SK-N-SH (cell line): ENCODE results near the gene ARMC7. TPM values are rescaled to one million over a fixed set of nuclear protein-coding genes. Genes with fewer than 3 reads are reported as not detected.

Experiments used
- CTCF ChIA-PET: fragments of 300-600, 350-600 bp; formaldehyde crosslinking; extraction: SDS; loops from one replicate; lab custom pipeline; 2021; lab: Yijun Ruan, JAX
- POLR2A ChIA-PET: fragments of 350-600 bp; sonication (Branson Sonifier 250); formaldehyde crosslinking; extraction: SDS; loops from one replicate; lab custom pipeline; 2020; ENCODE audit warnings: antibody characterized with exemption, inconsistent platforms; lab: Yijun Ruan, JAX
- DNase-seq: peaks from one replicate; pipeline ENCODE4 v3.0.0; 2012
- H2AFZ ChIP-seq: fragments of 200-600 bp; sonication (generic); 2 replicates; pipeline ENCODE4 v1.8.1; 2016; ENCODE audit warnings: antibody characterized with exemption, mild to moderate bottlenecking, low read depth
- H3F3A ChIP-seq: fragments of 200-600 bp; sonication (generic); replicated peaks from 2 replicates; pipeline ENCODE3; 2016; ENCODE audit warnings: antibody characterized with exemption, mild to moderate bottlenecking; ENCODE audit not compliant: insufficient read depth
- H3K27ac ChIP-seq, 2 experiments: fragments of 200-500 bp in 1 of 2; fragments of 200-600 bp in 1 of 2; sonication (Bioruptor generic) in 1 of 2; sonication (generic), shearing (Covaris generic) in 1 of 2; 2 replicates each; pipeline versions ENCODE4 v1.5.1 to v1.6.1; 2014 to 2016; ENCODE audit warnings: low read depth in 2 of 2, inconsistent platforms in 1 of 2, low read length in 1 of 2, mild to moderate bottlenecking in 1 of 2, mixed read lengths in 1 of 2
- H3K27me3 ChIP-seq: fragments of 200-600 bp; sonication (generic), shearing (Covaris generic); 2 replicates; pipeline ENCODE4 v1.6.1; 2016; ENCODE audit warnings: mixed run types; ENCODE audit not compliant: insufficient read depth
- H3K36me3 ChIP-seq, 2 experiments: fragments of 200-500 bp in 1 of 2; fragments of 200-600 bp in 1 of 2; sonication (Bioruptor generic) in 1 of 2; sonication (generic) in 1 of 2; replicated peaks in 1 of 2; 2 replicates each; pipeline versions ENCODE3 to v1.5.1; 2014 to 2016; ENCODE audit warnings: low read length in 1 of 2, mild to moderate bottlenecking in 1 of 2; ENCODE audit not compliant: insufficient read depth in 2 of 2, control insufficient read depth in 1 of 2
- H3K4me1 ChIP-seq, 2 experiments: fragments of 200-500 bp in 1 of 2; fragments of 200-600 bp in 1 of 2; sonication (Bioruptor generic) in 1 of 2; sonication (generic), shearing (Covaris generic) in 1 of 2; 2 replicates each; pipeline versions ENCODE4 v1.5.1 to v1.6.1; 2014 to 2016; ENCODE audit warnings: low read depth in 1 of 2, low read length in 1 of 2, mixed run types in 1 of 2; ENCODE audit not compliant: insufficient read depth in 2 of 2, control insufficient read depth in 1 of 2
- H3K4me2 ChIP-seq: fragments of 200-600 bp; sonication (generic), shearing (Covaris generic); 2 replicates; pipeline ENCODE4 v1.6.1; 2017; ENCODE audit warnings: mixed run types
- H3K4me3 ChIP-seq, 2 experiments: fragments of 200-500 bp in 1 of 2; fragments of 200-600 bp in 1 of 2; sonication (Bioruptor generic) in 1 of 2; sonication (generic), shearing (Covaris generic) in 1 of 2; 2 replicates each; pipeline versions ENCODE4 v1.5.1 to v1.8.1; 2014 to 2016; ENCODE audit warnings: low read depth in 2 of 2, inconsistent platforms in 1 of 2, low read length in 1 of 2, mild to moderate bottlenecking in 1 of 2, mixed read lengths in 1 of 2, moderate library complexity in 1 of 2
- H3K79me2 ChIP-seq: fragments of 200-600 bp; sonication (generic); 2 replicates; pipeline ENCODE4 v1.8.1; 2017; ENCODE audit warnings: mild to moderate bottlenecking; ENCODE audit not compliant: insufficient read depth
- H3K9ac ChIP-seq: fragments of 200-600 bp; sonication (generic); 2 replicates; pipeline ENCODE4 v1.6.1; 2017; ENCODE audit warnings: mixed run types
- H3K9me2 ChIP-seq: fragments of 200-600 bp; sonication (generic); 2 replicates; pipeline ENCODE4 v1.6.1; 2017; ENCODE audit warnings: mixed run types
- H3K9me3 ChIP-seq: fragments of 200-600 bp; sonication (generic); 2 replicates; pipeline ENCODE4 v1.6.1; 2017; ENCODE audit warnings: mixed run types, mild to moderate bottlenecking, moderate library complexity
- H4K20me1 ChIP-seq: fragments of 200-600 bp; sonication (generic); 2 replicates; pipeline ENCODE4 v1.6.1; 2017; ENCODE audit warnings: mild to moderate bottlenecking, mixed run types; ENCODE audit not compliant: insufficient read depth
- CHD2 ChIP-seq: fragments of 150-350 bp; IDR thresholded peaks from 2 replicates; pipeline ENCODE4 v1.6.1; 2018; ENCODE audit warnings: low read length; ENCODE audit not compliant: partially characterized antibody
- EP300 ChIP-seq, 2 experiments: IDR thresholded peaks; 2 replicates each; pipeline versions ENCODE4 v1.4.0 to v1.6.1; 2012; ENCODE audit warnings: borderline replicate concordance in 1 of 2, low read depth in 1 of 2, low read length in 1 of 2
- EZH2phosphoT487 ChIP-seq: fragments of 200-600 bp; sonication (generic); IDR thresholded peaks from 2 replicates; pipeline ENCODE4 v1.6.1; 2017; ENCODE audit warnings: low read depth, mixed run types, mild to moderate bottlenecking, antibody characterized with exemption, moderate library complexity, borderline replicate concordance
- FOSL2 ChIP-seq: IDR thresholded peaks from 2 replicates; pipeline ENCODE4 v1.4.0; 2012; ENCODE audit warnings: low read depth, mild to moderate bottlenecking, moderate library complexity, borderline replicate concordance
- FOXJ3 ChIP-seq: sonication (generic); formaldehyde crosslinking; IDR thresholded peaks from 2 replicates; pipeline ENCODE4 v1.5.1; 2020; ENCODE audit warnings: mild to moderate bottlenecking, missing genetic modification reagents
- GATA2 ChIP-seq: sonication (generic); formaldehyde crosslinking; IDR thresholded peaks from 2 replicates; pipeline ENCODE4 v1.5.0; 2020; ENCODE audit warnings: mild to moderate bottlenecking, missing genetic modification reagents
- JUND ChIP-seq: IDR thresholded peaks from 2 replicates; pipeline ENCODE4 v1.4.0; 2012
- MEF2A ChIP-seq: IDR thresholded peaks from 2 replicates; pipeline ENCODE4 v1.4.0; 2012; ENCODE audit warnings: low read depth, borderline replicate concordance
- MXI1 ChIP-seq: IDR thresholded peaks from 2 replicates; pipeline ENCODE4 v1.6.1; 2012; ENCODE audit warnings: mild to moderate bottlenecking, low read depth, low read length, improper control_type of control experiment
- NRF1 ChIP-seq: IDR thresholded peaks from 2 replicates; pipeline ENCODE4 v1.6.1; 2012; ENCODE audit warnings: low read depth, mild to moderate bottlenecking, low read length
- RCOR1 ChIP-seq: fragments of 150-350 bp; IDR thresholded peaks from 2 replicates; pipeline ENCODE4 v1.6.1; 2017; ENCODE audit warnings: antibody characterized with exemption, low read length
- RFX5 ChIP-seq: IDR thresholded peaks from 2 replicates; pipeline ENCODE4 v1.6.1; 2012; ENCODE audit warnings: mild to moderate bottlenecking, improper control_type of control experiment, low read length
- RXRA ChIP-seq: IDR thresholded peaks from 2 replicates; pipeline ENCODE4 v1.4.0; 2012; ENCODE audit warnings: low read depth, mild to moderate bottlenecking, borderline replicate concordance
- SIN3A ChIP-seq: IDR thresholded peaks from 2 replicates; pipeline ENCODE4 v1.6.1; 2012; ENCODE audit warnings: low read depth, mild to moderate bottlenecking, low read length, moderate library complexity, borderline replicate concordance
- TAF1 ChIP-seq: IDR thresholded peaks from 2 replicates; pipeline ENCODE4 v1.6.1; 2012; ENCODE audit warnings: low read depth, mild to moderate bottlenecking, low read length, moderate library complexity, borderline replicate concordance
- TCF12 ChIP-seq: IDR thresholded peaks from 2 replicates; pipeline ENCODE4 v1.4.0; 2012
- TEAD4 ChIP-seq: IDR thresholded peaks from 2 replicates; pipeline ENCODE4 v1.4.0; 2012; ENCODE audit warnings: mild to moderate bottlenecking, borderline replicate concordance; ENCODE audit not compliant: insufficient read depth
- WGBS: methylation state at CpG from one replicate; pipeline ENCODE4 v1.1.6; 2017; ENCODE audit warnings: low lambda C conversion rate; 5-methylcytosine and 5-hydroxymethylcytosine counted together
- polyA plus RNA-seq, 3 experiments: library from polyadenylated mRNA; depleted of rRNA; stranded (reverse); fragments of >200 nt; gene quantifications; 2 replicates each; pipeline ENCODE4 v1.2.3, GENCODE V29; 2012
- TF ChIP-seq, protein P1 (sequence below): IDR thresholded peaks from 2 replicates; pipeline ENCODE4 v1.4.0; 2012; ENCODE audit warnings: low read depth, borderline replicate concordance
- TF ChIP-seq, protein P2 (sequence below): IDR thresholded peaks from 2 replicates; pipeline ENCODE4 v1.6.1; 2012; ENCODE audit warnings: mild to moderate bottlenecking, low read depth, low read length, moderate library complexity
- TF ChIP-seq, protein P3 (sequence below): IDR thresholded peaks from 2 replicates; pipeline ENCODE4 v1.4.0; 2012; ENCODE audit warnings: low read depth

Gene ARMC7
- polyA plus RNA-seq, 1 of the 3 experiments (the other 2 are of a cell fraction), result 10.8 TPM

DNA sequence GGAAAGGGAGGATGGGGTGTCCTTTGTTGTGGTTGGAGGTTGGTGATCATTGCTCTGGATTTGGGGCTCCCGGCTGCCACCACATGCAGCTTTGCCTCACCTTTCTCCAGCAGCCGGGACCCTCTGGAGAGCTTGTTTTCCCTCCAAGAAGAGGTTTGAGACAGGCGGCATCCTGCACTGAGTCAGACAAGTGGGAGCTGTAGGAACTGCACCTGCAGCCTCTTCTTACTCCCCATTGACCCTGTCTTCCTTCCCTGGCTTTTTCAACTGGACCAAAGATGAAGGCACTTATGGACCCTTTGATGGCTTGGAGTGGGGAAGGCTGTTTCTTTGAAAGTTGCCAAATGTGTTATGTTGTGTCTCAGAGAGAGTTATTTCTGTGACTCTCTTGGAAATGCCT is 46.1 kb upstream of the ARMC7 start:
- TF ChIP-seq EP300 (IDR thresholded peaks at IDR 0.05; ENCODE audit: borderline replicate concordance in 1 of 2, low read depth in 1 of 2, low read length in 1 of 2), result no peak
- TF ChIP-seq SIN3A, result no peak
- TF ChIP-seq, protein P1, sequence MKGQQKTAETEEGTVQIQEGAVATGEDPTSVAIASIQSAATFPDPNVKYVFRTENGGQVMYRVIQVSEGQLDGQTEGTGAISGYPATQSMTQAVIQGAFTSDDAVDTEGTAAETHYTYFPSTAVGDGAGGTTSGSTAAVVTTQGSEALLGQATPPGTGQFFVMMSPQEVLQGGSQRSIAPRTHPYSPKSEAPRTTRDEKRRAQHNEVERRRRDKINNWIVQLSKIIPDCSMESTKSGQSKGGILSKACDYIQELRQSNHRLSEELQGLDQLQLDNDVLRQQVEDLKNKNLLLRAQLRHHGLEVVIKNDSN, result no peak
- no peak for TF ChIP-seq FOXJ3 (CRISPR knock-in tag)
- TF ChIP-seq, protein P2, sequence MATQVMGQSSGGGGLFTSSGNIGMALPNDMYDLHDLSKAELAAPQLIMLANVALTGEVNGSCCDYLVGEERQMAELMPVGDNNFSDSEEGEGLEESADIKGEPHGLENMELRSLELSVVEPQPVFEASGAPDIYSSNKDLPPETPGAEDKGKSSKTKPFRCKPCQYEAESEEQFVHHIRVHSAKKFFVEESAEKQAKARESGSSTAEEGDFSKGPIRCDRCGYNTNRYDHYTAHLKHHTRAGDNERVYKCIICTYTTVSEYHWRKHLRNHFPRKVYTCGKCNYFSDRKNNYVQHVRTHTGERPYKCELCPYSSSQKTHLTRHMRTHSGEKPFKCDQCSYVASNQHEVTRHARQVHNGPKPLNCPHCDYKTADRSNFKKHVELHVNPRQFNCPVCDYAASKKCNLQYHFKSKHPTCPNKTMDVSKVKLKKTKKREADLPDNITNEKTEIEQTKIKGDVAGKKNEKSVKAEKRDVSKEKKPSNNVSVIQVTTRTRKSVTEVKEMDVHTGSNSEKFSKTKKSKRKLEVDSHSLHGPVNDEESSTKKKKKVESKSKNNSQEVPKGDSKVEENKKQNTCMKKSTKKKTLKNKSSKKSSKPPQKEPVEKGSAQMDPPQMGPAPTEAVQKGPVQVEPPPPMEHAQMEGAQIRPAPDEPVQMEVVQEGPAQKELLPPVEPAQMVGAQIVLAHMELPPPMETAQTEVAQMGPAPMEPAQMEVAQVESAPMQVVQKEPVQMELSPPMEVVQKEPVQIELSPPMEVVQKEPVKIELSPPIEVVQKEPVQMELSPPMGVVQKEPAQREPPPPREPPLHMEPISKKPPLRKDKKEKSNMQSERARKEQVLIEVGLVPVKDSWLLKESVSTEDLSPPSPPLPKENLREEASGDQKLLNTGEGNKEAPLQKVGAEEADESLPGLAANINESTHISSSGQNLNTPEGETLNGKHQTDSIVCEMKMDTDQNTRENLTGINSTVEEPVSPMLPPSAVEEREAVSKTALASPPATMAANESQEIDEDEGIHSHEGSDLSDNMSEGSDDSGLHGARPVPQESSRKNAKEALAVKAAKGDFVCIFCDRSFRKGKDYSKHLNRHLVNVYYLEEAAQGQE, result no peak
- no peak for TF ChIP-seq TEAD4
- TF ChIP-seq, protein P3, sequence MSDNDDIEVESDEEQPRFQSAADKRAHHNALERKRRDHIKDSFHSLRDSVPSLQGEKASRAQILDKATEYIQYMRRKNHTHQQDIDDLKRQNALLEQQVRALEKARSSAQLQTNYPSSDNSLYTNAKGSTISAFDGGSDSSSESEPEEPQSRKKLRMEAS, result no peak
- TF ChIP-seq MEF2A, result no peak
- TF ChIP-seq GATA2 (CRISPR knock-in tag), result no peak
- no peak for TF ChIP-seq CHD2
- no peak for TF ChIP-seq RFX5
- no peak for TF ChIP-seq NRF1
- TF ChIP-seq EZH2phosphoT487, result no peak
- no peak for TF ChIP-seq MXI1
- no peak for TF ChIP-seq TCF12
- no peak for TF ChIP-seq RCOR1
- no peak for TF ChIP-seq JUND
- TF ChIP-seq TAF1, result no peak
- no peak for TF ChIP-seq FOSL2
- TF ChIP-seq RXRA, result no peak
- Histone ChIP-seq H3K27ac (no peak overlapping the region), H3K4me2 (no peak overlapping the region), H3K36me3 (peaks cover 24 to 64% of the 10 kb centered on the region in 2 experiments), H4K20me1 (no peaks in the 10 kb centered on the region), H3K4me3 (no peak overlapping the region), H3F3A (no peaks in the 10 kb centered on the region), H3K9ac (no peak overlapping the region), H2AFZ (no peak overlapping the region), H3K9me2 (no peaks in the 10 kb centered on the region), H3K27me3 (no peaks in the 10 kb centered on the region), H3K79me2 (no peaks in the 10 kb centered on the region), H3K9me3 (no peaks in the 10 kb centered on the region), H3K4me1 (no peaks in the 10 kb centered on the region)
- POLR2A ChIA-PET, result no interaction called here
- 90% methylated on average over 3 of the region's 3 CpGs for WGBS
- no peak for DNase-seq
- CTCF ChIA-PET, result interaction anchor here (0.8 to 1.8 kb wide), 10 partner anchors 10 to 140 kb away, joined by 3 to 9 read pairs (median 4); partner anchors contain the start of genes KCTD2, MRPL58, OTOP2 and USH1G
